ENCODE data around the gene SPATA19.

GRCh38 chr11:133819114-133819513 lies 26.2 kb downstream of the SPATA19 start:
- TF ChIP-seq MAX (IDR thresholded peaks at IDR 0.05) (no peak), CTCF (IDR thresholded peaks at IDR 0.05) (no peak), POLR2A (IDR thresholded peaks at IDR 0.05; ENCODE audit: low read length) (no peak), EP300 (IDR thresholded peaks at IDR 0.05) (no peak), CEBPB (IDR thresholded peaks at IDR 0.05) (no peak), RAD21 (conservative IDR thresholded peaks at IDR 0.05 in 1 of 2, IDR thresholded peaks at IDR 0.05 in 1 of 2) (no peak), SREBF2 (IDR thresholded peaks at IDR 0.05) (no peak), MAFK (IDR thresholded peaks at IDR 0.05; ENCODE audit: partially characterized antibody) (no peak), PBX3 (IDR thresholded peaks at IDR 0.05) (no peak)

All from A549 (cell line).